Caco-2 (cell line): Measurements from ENCODE around the gene IFITM5. TPM values are rescaled to one million over a fixed set of nuclear protein-coding genes. Genes with fewer than 3 reads are reported as not detected.

Experiments
- BruUV-seq: library from RNA; stranded (reverse); fragments of 400-500 nt; replicated peaks from 2 replicates; lab custom pipeline; 2021; lab: Mats Ljungman, UMichigan
- CTCF ChIA-PET: fragments of 300-600 bp; sonication (Branson Sonifier 250); formaldehyde crosslinking; loops from one replicate; lab custom pipeline; 2022; ENCODE audit warnings: antibody characterized with exemption; lab: Charles Lee
- POLR2A ChIA-PET: fragments of 300-600 bp; sonication (Branson Sonifier 250); formaldehyde crosslinking; loops from one replicate; lab custom pipeline; 2022; ENCODE audit warnings: antibody characterized with exemption; lab: Charles Lee
- DNase-seq, 2 experiments: peaks; one replicate each; pipeline versions ENCODE4 v3.0.0 to v3.0.0-alpha.2; 2020 to 2022
- H3K27me3 ChIP-seq: replicated peaks from 2 replicates; pipeline ENCODE4 v1.6.0; 2011; ENCODE audit warnings: low read length; ENCODE audit not compliant: control insufficient read depth, insufficient read depth
- H3K36me3 ChIP-seq: 2 replicates; pipeline ENCODE4 v1.5.1; 2011; ENCODE audit warnings: low read length; ENCODE audit not compliant: control insufficient read depth, insufficient read depth
- H3K4me1 ChIP-seq: fragments of 250-450 bp; sonication (Bioruptor Pico); 2 replicates; pipeline ENCODE4 v1.5.1; 2020; ENCODE audit warnings: mild to moderate bottlenecking
- H3K4me3 ChIP-seq: 2 replicates; pipeline ENCODE4 v1.5.1; 2011; ENCODE audit warnings: low read depth, mild to moderate bottlenecking, control low read depth, low read length
- H3K9me3 ChIP-seq: fragments of 250-450 bp; sonication (Bioruptor Pico); 2 replicates; pipeline ENCODE4 v1.5.1; 2020; ENCODE audit warnings: mild to moderate bottlenecking, moderate library complexity
- H3K27ac Mint-ChIP-seq: one replicate; pipeline ENCODE4 v1.8.0; 2022; ENCODE audit warnings: mixed read lengths; ENCODE audit not compliant: unreplicated experiment
- H3K27me3 Mint-ChIP-seq: one replicate; pipeline ENCODE4 v1.8.0; 2022; ENCODE audit warnings: mixed read lengths; ENCODE audit not compliant: insufficient read depth, unreplicated experiment
- H3K36me3 Mint-ChIP-seq: one replicate; pipeline ENCODE4 v1.8.0; 2022; ENCODE audit warnings: mild to moderate bottlenecking, mixed read lengths; ENCODE audit not compliant: insufficient read depth, unreplicated experiment
- H3K4me1 Mint-ChIP-seq: one replicate; pipeline ENCODE4 v1.8.0; 2022; ENCODE audit warnings: low read depth, mixed read lengths; ENCODE audit not compliant: unreplicated experiment
- H3K4me3 Mint-ChIP-seq: one replicate; pipeline ENCODE4 v1.8.0; 2022; ENCODE audit warnings: mild to moderate bottlenecking, moderate library complexity, mixed read lengths; ENCODE audit not compliant: unreplicated experiment
- H3K9me3 Mint-ChIP-seq: one replicate; pipeline ENCODE4 v1.8.0; 2022; ENCODE audit warnings: mixed read lengths; ENCODE audit not compliant: unreplicated experiment
- CTCF ChIP-seq, 2 experiments: fragments of 200-600 bp in 1 of 2; IDR thresholded peaks; 1 replicate in 1 of 2; 2 replicates in 1 of 2; pipeline versions ENCODE4 v1.5.1 to v1.8.0; 2011 to 2022; ENCODE audit warnings: antibody characterized with exemption in 1 of 2, control low read depth in 1 of 2, inconsistent platforms in 1 of 2, low read depth in 1 of 2, low read length in 1 of 2, mild to moderate bottlenecking in 1 of 2, moderate library complexity in 1 of 2; ENCODE audit not compliant: insufficient read depth in 1 of 2, severe bottlenecking in 1 of 2, unreplicated experiment in 1 of 2
- intact Hi-C: fragments of 100-400 bp; cut with micrococcal nuclease; formaldehyde crosslinking; loops from one replicate; pipeline ENCODE4 v1.10.0; 2022; ENCODE audit not compliant: unreplicated experiment
- total RNA-seq: library from RNA; stranded (reverse); gene quantifications from 2 replicates; pipeline ENCODE4 v1.2.3, GENCODE V29; 2022

IFITM5 gene
- total RNA-seq, 1 experiment from 2014 or later, result not detected

GRCh38 chr11:294780-295179 is 4.5 kb downstream of the IFITM5 start:
- H3K27me3 Mint-ChIP-seq, result no peaks in the 10 kb centered on the region
- no peak overlapping the region for H3K27ac Mint-ChIP-seq
- POLR2A ChIA-PET, result interaction anchor here (1.1 kb wide), 1 partner anchor 88 kb away, joined by 4 read pairs; the partner anchor contains the start of genes BET1L and RIC8A
- no peak overlapping the region for H3K4me3 ChIP-seq
- H3K4me3 Mint-ChIP-seq, result no peak overlapping the region
- no peaks in the 10 kb centered on the region for H3K9me3 Mint-ChIP-seq
- DNase-seq, result no peak
- H3K27me3 ChIP-seq, result no peaks in the 10 kb centered on the region
- CTCF ChIA-PET, result no interaction called here
- no peaks in the 10 kb centered on the region for H3K36me3 ChIP-seq
- H3K4me1 Mint-ChIP-seq, result no peaks in the 10 kb centered on the region
- TF ChIP-seq CTCF (IDR thresholded peaks at IDR 0.05; ENCODE audit: insufficient read depth in 1 of 2, low read depth in 1 of 2, low read length in 1 of 2, severe bottlenecking in 1 of 2, unreplicated experiment in 1 of 2), result no peak
- H3K4me1 ChIP-seq, result peaks cover 10% of the 10 kb centered on the region
- peaks cover 27% of the 10 kb centered on the region for H3K36me3 Mint-ChIP-seq
- BruUV-seq, result no TSS peak
- no peaks in the 10 kb centered on the region for H3K9me3 ChIP-seq
- intact Hi-C loops, result no loop called here

- H3K4me1 ChIP-seq, result peaks cover 13% of the 10 kb centered on the region
- Mint-ChIP-seq H3K27ac (no peak overlapping the region), H3K27me3 (no peaks in the 10 kb centered on the region), H3K4me1 (no peaks in the 10 kb centered on the region), H3K9me3 (no peaks in the 10 kb centered on the region), H3K4me3 (no peak overlapping the region), H3K36me3 (peaks cover 27% of the 10 kb centered on the region)
- peak in 1 of 2 experiments; percentile 26 for DNase-seq
- no peak for TF ChIP-seq CTCF (IDR thresholded peaks at IDR 0.05; ENCODE audit: insufficient read depth in 1 of 2, low read depth in 1 of 2, low read length in 1 of 2, severe bottlenecking in 1 of 2, unreplicated experiment in 1 of 2)
- CTCF ChIA-PET, result no interaction called here
- intact Hi-C loops, result no loop called here
- no peaks in the 10 kb centered on the region for H3K36me3 ChIP-seq
- no TSS peak for BruUV-seq
- POLR2A ChIA-PET, result no interaction called here
- no peaks in the 10 kb centered on the region for H3K27me3 ChIP-seq
- no peaks in the 10 kb centered on the region for H3K9me3 ChIP-seq
- H3K4me3 ChIP-seq, result no peak overlapping the region
Observed at GRCh38 chr11:293852-294661, 5.3 kb downstream of the IFITM5 start.

GRCh38 chr11:293271-293851 is 6.0 kb downstream of the IFITM5 start:
- intact Hi-C loops, result no loop called here
- H3K4me3 Mint-ChIP-seq, result no peak overlapping the region
- H3K27me3 Mint-ChIP-seq, result no peaks in the 10 kb centered on the region
- ChIA-PET CTCF (no interaction called here), POLR2A (no interaction called here)
- TF ChIP-seq CTCF (IDR thresholded peaks at IDR 0.05; ENCODE audit: insufficient read depth in 1 of 2, low read depth in 1 of 2, low read length in 1 of 2, severe bottlenecking in 1 of 2, unreplicated experiment in 1 of 2), result no peak
- Histone ChIP-seq H3K4me3 (no peak overlapping the region), H3K4me1 (peaks cover 9% of the 10 kb centered on the region), H3K27me3 (no peaks in the 10 kb centered on the region), H3K9me3 (no peaks in the 10 kb centered on the region), H3K36me3 (no peaks in the 10 kb centered on the region)
- BruUV-seq, result no TSS peak
- DNase-seq, result peak in 1 of 2 experiments; percentile 21
- no peak overlapping the region for H3K27ac Mint-ChIP-seq
- no peaks in the 10 kb centered on the region for H3K4me1 Mint-ChIP-seq
- no peaks in the 10 kb centered on the region for H3K9me3 Mint-ChIP-seq
- H3K36me3 Mint-ChIP-seq, result peaks cover 27% of the 10 kb centered on the region
